Measurements from ENCODE around the gene JOSD1.

- TF ChIP-seq, protein P1, sequence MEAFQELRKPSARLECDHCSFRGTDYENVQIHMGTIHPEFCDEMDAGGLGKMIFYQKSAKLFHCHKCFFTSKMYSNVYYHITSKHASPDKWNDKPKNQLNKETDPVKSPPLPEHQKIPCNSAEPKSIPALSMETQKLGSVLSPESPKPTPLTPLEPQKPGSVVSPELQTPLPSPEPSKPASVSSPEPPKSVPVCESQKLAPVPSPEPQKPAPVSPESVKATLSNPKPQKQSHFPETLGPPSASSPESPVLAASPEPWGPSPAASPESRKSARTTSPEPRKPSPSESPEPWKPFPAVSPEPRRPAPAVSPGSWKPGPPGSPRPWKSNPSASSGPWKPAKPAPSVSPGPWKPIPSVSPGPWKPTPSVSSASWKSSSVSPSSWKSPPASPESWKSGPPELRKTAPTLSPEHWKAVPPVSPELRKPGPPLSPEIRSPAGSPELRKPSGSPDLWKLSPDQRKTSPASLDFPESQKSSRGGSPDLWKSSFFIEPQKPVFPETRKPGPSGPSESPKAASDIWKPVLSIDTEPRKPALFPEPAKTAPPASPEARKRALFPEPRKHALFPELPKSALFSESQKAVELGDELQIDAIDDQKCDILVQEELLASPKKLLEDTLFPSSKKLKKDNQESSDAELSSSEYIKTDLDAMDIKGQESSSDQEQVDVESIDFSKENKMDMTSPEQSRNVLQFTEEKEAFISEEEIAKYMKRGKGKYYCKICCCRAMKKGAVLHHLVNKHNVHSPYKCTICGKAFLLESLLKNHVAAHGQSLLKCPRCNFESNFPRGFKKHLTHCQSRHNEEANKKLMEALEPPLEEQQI (IDR thresholded peaks at IDR 0.05) = no peak
- TF ChIP-seq CREM (IDR thresholded peaks at IDR 0.05; ENCODE audit: low read depth) (no peak), ZBTB1 (CRISPR knock-in tag; IDR thresholded peaks at IDR 0.05; ENCODE audit: borderline replicate concordance, low read depth) (no peak), TRIM24 (IDR thresholded peaks at IDR 0.05) (no peak), ZZZ3 (IDR thresholded peaks at IDR 0.05) (no peak), EZH2 (IDR thresholded peaks at IDR 0.05; ENCODE audit: borderline replicate concordance, low read depth, low read length) (no peak), E2F4 (CRISPR knock-in tag; IDR thresholded peaks at IDR 0.05; ENCODE audit: low read depth) (no peak), POLR2A (conservative IDR thresholded peaks at IDR 0.05) (0 out of 2 replicates have a peak, but pooled peaks have one; percentile 19), MAFG (tag; conservative IDR thresholded peaks at IDR 0.05) (no peak)
- TF ChIP-seq, protein P2, sequence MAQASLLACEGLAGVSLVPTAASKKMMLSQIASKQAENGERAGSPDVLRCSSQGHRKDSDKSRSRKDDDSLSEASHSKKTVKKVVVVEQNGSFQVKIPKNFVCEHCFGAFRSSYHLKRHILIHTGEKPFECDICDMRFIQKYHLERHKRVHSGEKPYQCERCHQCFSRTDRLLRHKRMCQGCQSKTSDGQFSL (CRISPR knock-in tag; IDR thresholded peaks at IDR 0.05) = no peak
- TF ChIP-seq, protein P2 (tag; IDR thresholded peaks at IDR 0.05) = no peak
Measured at GRCh38 chr22:38732251-38732815, 31.6 kb upstream of the JOSD1 start.

All from K562 (cell line).